ENCODE measurements around the gene LAMC2. TPM values are rescaled to one million over a fixed set of nuclear protein-coding genes. Genes with fewer than 3 reads are reported as not detected.

The LAMC2 gene
- polyA plus RNA-seq, 3 donors = not detected

GRCh38 chr1:183230413-183230812 is 44.3 kb downstream of the LAMC2 start:
- Histone ChIP-seq H3K4me3 (replicated peaks in 1 of 3; ENCODE audit: low read depth in 2 of 3, low read length in 3 of 3) (no peak overlapping the region), H3K9ac (ENCODE audit: insufficient read depth, low read length, poor library complexity, severe bottlenecking) (no peak overlapping the region), H3K4me2 (replicated peaks; ENCODE audit: extremely low read depth, low read length, poor library complexity, severe bottlenecking) (no peak overlapping the region), H3K79me2 (ENCODE audit: insufficient read depth, low read length) (no peaks in the 10 kb centered on the region), H3K27me3 (ENCODE audit: control insufficient read depth in 2 of 2, insufficient read depth in 2 of 2, low read length in 2 of 2) (no peaks in the 10 kb centered on the region), H2AFZ (ENCODE audit: insufficient read depth, low read depth, low read length, poor library complexity, severe bottlenecking) (no peak overlapping the region), H3K36me3 (replicated peaks in 1 of 2; ENCODE audit: control insufficient read depth in 1 of 2, insufficient read depth in 2 of 2, low read length in 2 of 2) (no peaks in the 10 kb centered on the region), H3K27ac (ENCODE audit: low read depth in 1 of 2, low read length in 2 of 2) (no peak overlapping the region), H4K20me1 (ENCODE audit: insufficient read depth, low read length) (no peaks in the 10 kb centered on the region), H3K4me1 (ENCODE audit: control insufficient read depth in 1 of 2, insufficient read depth in 2 of 2, low read length in 2 of 2) (no peaks in the 10 kb centered on the region), H3K9me3 (replicated peaks in 1 of 2; ENCODE audit: control insufficient read depth in 1 of 2, insufficient read depth in 1 of 2, low read length in 2 of 2) (no peaks in the 10 kb centered on the region)
- no peaks in the 10 kb centered on the region for H3K36me3 Mint-ChIP-seq
- no peak overlapping the region for H3K4me3 Mint-ChIP-seq
- peaks cover 0 to 2% (median 0%) of the 10 kb centered on the region in 7 donors for H3K9me3 Mint-ChIP-seq
- no peak for DNase-seq
- H3K27me3 Mint-ChIP-seq (ENCODE audit: low read depth in 3 of 3) = peaks cover 0 to 4% (median 2%) of the 10 kb centered on the region in 3 donors
- H3K4me1 Mint-ChIP-seq = peaks cover 8% of the 10 kb centered on the region
- H3K27ac Mint-ChIP-seq = no peak overlapping the region
- intact Hi-C loops (cut with micrococcal nuclease) = loop anchor here in 1 of 2 donors (10.0 kb wide), 1 partner anchor 266 kb away; no protein-coding TSS in a partner anchor
- no CpG with 5 or more reads among the region's 2 CpGs for WGBS (ENCODE audit: insufficient coverage)
- no peak for TF ChIP-seq CTCF (IDR thresholded peaks at IDR 0.05)

- intact Hi-C loops (cut with micrococcal nuclease) = loop anchor here in 1 of 2 donors (10.0 kb wide), 1 partner anchor 267 kb away; no protein-coding TSS in a partner anchor
- Histone ChIP-seq H3K36me3 (replicated peaks in 1 of 2; ENCODE audit: control insufficient read depth in 1 of 2, insufficient read depth in 2 of 2, low read length in 2 of 2) (no peaks in the 10 kb centered on the region), H4K20me1 (ENCODE audit: insufficient read depth, low read length) (no peaks in the 10 kb centered on the region), H3K4me1 (ENCODE audit: control insufficient read depth in 1 of 2, insufficient read depth in 2 of 2, low read length in 2 of 2) (no peaks in the 10 kb centered on the region), H3K4me3 (replicated peaks in 1 of 3; ENCODE audit: low read depth in 2 of 3, low read length in 3 of 3) (no peak overlapping the region), H3K27ac (ENCODE audit: low read depth in 1 of 2, low read length in 2 of 2) (no peak overlapping the region), H3K4me2 (replicated peaks; ENCODE audit: extremely low read depth, low read length, poor library complexity, severe bottlenecking) (no peak overlapping the region), H3K9me3 (replicated peaks in 1 of 2; ENCODE audit: control insufficient read depth in 1 of 2, insufficient read depth in 1 of 2, low read length in 2 of 2) (no peaks in the 10 kb centered on the region), H3K9ac (ENCODE audit: insufficient read depth, low read length, poor library complexity, severe bottlenecking) (no peak overlapping the region), H2AFZ (ENCODE audit: insufficient read depth, low read depth, low read length, poor library complexity, severe bottlenecking) (no peak overlapping the region), H3K27me3 (ENCODE audit: control insufficient read depth in 2 of 2, insufficient read depth in 2 of 2, low read length in 2 of 2) (no peaks in the 10 kb centered on the region), H3K79me2 (ENCODE audit: insufficient read depth, low read length) (no peaks in the 10 kb centered on the region)
- Mint-ChIP-seq H3K4me1 (peaks cover 9% of the 10 kb centered on the region), H3K27me3 (ENCODE audit: low read depth in 3 of 3) (peaks cover 0 to 8% (median 2%) of the 10 kb centered on the region in 3 donors), H3K9me3 (peaks cover 0 to 3% (median 0%) of the 10 kb centered on the region in 7 donors), H3K4me3 (no peak overlapping the region), H3K27ac (no peak overlapping the region), H3K36me3 (no peaks in the 10 kb centered on the region)
- no peak for TF ChIP-seq CTCF (IDR thresholded peaks at IDR 0.05)
- DNase-seq = no peak
- WGBS (ENCODE audit: insufficient coverage) = no CpG with 5 or more reads among the region's 1 CpG
These were observed 45.5 kb downstream of the LAMC2 start for GRCh38 chr1:183231545-183231944.
